ENCODE measurements around the gene NUP107.
A peak's percentile ranks its signal among the peaks of the same experiment; 100 is the strongest.

NUP107 gene

GRCh38 chr12:68772714-68773113 lies 85.9 kb downstream of the NUP107 start:
- DNase-seq (ENCODE audit: low spot score): no peak
- no peak for FAIRE-seq

- DNase-seq (ENCODE audit: low spot score) (no peak), FAIRE-seq (no peak)
Measured at GRCh38 chr12:68773582-68773981, 86.8 kb downstream of the NUP107 start.

- DNase-seq (ENCODE audit: low spot score) (no peak), FAIRE-seq (no peak)
Measured at GRCh38 chr12:68775121-68775630, 88.4 kb downstream of the NUP107 start.

GRCh38 chr12:68776976-68777610 lies 90.3 kb downstream of the NUP107 start:
- DNase-seq (ENCODE audit: low spot score) (no peak), FAIRE-seq (no peak)

- FAIRE-seq (no peak), DNase-seq (ENCODE audit: low spot score) (no peak)
Measured at GRCh38 chr12:68779280-68779679, 92.5 kb downstream of the NUP107 start.

- FAIRE-seq (no peak), DNase-seq (ENCODE audit: low spot score) (no peak)
Measured at GRCh38 chr12:68780731-68781130, 94.0 kb downstream of the NUP107 start.

GRCh38 chr12:68781728-68782127 lies 95.0 kb downstream of the NUP107 start:
- FAIRE-seq (no peak), DNase-seq (ENCODE audit: low spot score) (no peak)

- no peak for FAIRE-seq
Measured at GRCh38 chr12:68784015-68784414, 97.2 kb downstream of the NUP107 start.

GRCh38 chr12:68785358-68785757 lies 98.6 kb downstream of the NUP107 start:
- DNase-seq (ENCODE audit: low spot score): no peak

More at GRCh38 chr12:68784015-68784414, 97.2 kb downstream of the NUP107 start:
- DNase-seq (ENCODE audit: low spot score): no peak

GRCh38 chr12:68785823-68786222 lies 99.0 kb downstream of the NUP107 start:
- DNase-seq (ENCODE audit: low spot score): no peak
- no peak for FAIRE-seq

More at GRCh38 chr12:68785358-68785757, 98.6 kb downstream of the NUP107 start:
- no peak for FAIRE-seq

- FAIRE-seq (no peak), DNase-seq (ENCODE audit: low spot score) (no peak)
Measured at GRCh38 chr12:68786929-68787328, 100.2 kb downstream of the NUP107 start.

GRCh38 chr12:68788554-68789143 lies 101.9 kb downstream of the NUP107 start:
- no peak for FAIRE-seq

GRCh38 chr12:68789144-68789878 lies 102.5 kb downstream of the NUP107 start:
- no peak for FAIRE-seq
- DNase-seq (ENCODE audit: low spot score): no peak

More at GRCh38 chr12:68788554-68789143, 101.9 kb downstream of the NUP107 start:
- no peak for DNase-seq (ENCODE audit: low spot score)

GRCh38 chr12:68790081-68790951 lies 103.5 kb downstream of the NUP107 start:
- FAIRE-seq (no peak), DNase-seq (ENCODE audit: low spot score) (no peak)

- DNase-seq (ENCODE audit: low spot score) (no peak), FAIRE-seq (no peak)
Measured at GRCh38 chr12:68790952-68791234, 104.1 kb downstream of the NUP107 start.

GRCh38 chr12:68791897-68792481 lies 105.2 kb downstream of the NUP107 start:
- no peak for FAIRE-seq
- DNase-seq (ENCODE audit: low spot score): no peak

GRCh38 chr12:68792952-68793351 lies 106.2 kb downstream of the NUP107 start:
- no peak for FAIRE-seq
- peak; percentile 31 for DNase-seq (ENCODE audit: low spot score)

GRCh38 chr12:68793436-68793835 lies 106.7 kb downstream of the NUP107 start:
- no peak for FAIRE-seq
- DNase-seq (ENCODE audit: low spot score): no peak

- FAIRE-seq: no peak
- no peak for DNase-seq (ENCODE audit: low spot score)
Measured at GRCh38 chr12:68793975-68794652, 107.3 kb downstream of the NUP107 start.

GRCh38 chr12:68794653-68795251 lies 108.0 kb downstream of the NUP107 start:
- FAIRE-seq (no peak), DNase-seq (ENCODE audit: low spot score) (peak; percentile 25)
